ENCODE results near the gene GJB6.

The GJB6 gene

GRCh38 chr13:20186771-20187170, 45.3 kb downstream of the GJB6 start:
- DNase-seq (no peak), ATAC-seq (no peak)

- ATAC-seq (no peak), DNase-seq (no peak)
Measured at GRCh38 chr13:20185366-20186056, 46.6 kb downstream of the GJB6 start.

GRCh38 chr13:20182231-20182846, 49.8 kb downstream of the GJB6 start:
- DNase-seq: peak; percentile 36
- ATAC-seq: peak; percentile 86

GRCh38 chr13:20181188-20181587, 50.9 kb downstream of the GJB6 start:
- ATAC-seq (no peak), DNase-seq (no peak)

- ATAC-seq (no peak), DNase-seq (no peak)
Measured at GRCh38 chr13:20178156-20178555, 54.0 kb downstream of the GJB6 start.

- no peak for DNase-seq
- ATAC-seq: no peak
Measured at GRCh38 chr13:20177049-20177831, 54.9 kb downstream of the GJB6 start.

GRCh38 chr13:20175907-20176652, 56.0 kb downstream of the GJB6 start:
- ATAC-seq: no peak

GRCh38 chr13:20175406-20175794, 56.7 kb downstream of the GJB6 start:
- no peak for ATAC-seq
- no peak for DNase-seq

More at GRCh38 chr13:20175907-20176652, 56.0 kb downstream of the GJB6 start:
- DNase-seq: no peak

GRCh38 chr13:20174656-20175405, 57.3 kb downstream of the GJB6 start:
- ATAC-seq: peak; percentile 94
- DNase-seq: peak; percentile 74

GRCh38 chr13:20173116-20173746, 58.9 kb downstream of the GJB6 start:
- ATAC-seq (no peak), DNase-seq (no peak)
